GM21717 (cell line): ENCODE results near the gene IRF8.
"Not testable (repeated sequence)": the region's sequence is repeated elsewhere in the genome, so short reads cannot be mapped to it uniquely, and the experiment has no call there.

Source experiments
- ATAC-seq: cut with Tn5 transposase; IDR thresholded peaks from one replicate; pipeline ENCODE4 v1.9.1; 2021; ENCODE audit warnings: mild to moderate bottlenecking, moderate library complexity; ENCODE audit not compliant: unreplicated experiment

The IRF8 gene, protein sequence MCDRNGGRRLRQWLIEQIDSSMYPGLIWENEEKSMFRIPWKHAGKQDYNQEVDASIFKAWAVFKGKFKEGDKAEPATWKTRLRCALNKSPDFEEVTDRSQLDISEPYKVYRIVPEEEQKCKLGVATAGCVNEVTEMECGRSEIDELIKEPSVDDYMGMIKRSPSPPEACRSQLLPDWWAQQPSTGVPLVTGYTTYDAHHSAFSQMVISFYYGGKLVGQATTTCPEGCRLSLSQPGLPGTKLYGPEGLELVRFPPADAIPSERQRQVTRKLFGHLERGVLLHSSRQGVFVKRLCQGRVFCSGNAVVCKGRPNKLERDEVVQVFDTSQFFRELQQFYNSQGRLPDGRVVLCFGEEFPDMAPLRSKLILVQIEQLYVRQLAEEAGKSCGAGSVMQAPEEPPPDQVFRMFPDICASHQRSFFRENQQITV

DNA sequence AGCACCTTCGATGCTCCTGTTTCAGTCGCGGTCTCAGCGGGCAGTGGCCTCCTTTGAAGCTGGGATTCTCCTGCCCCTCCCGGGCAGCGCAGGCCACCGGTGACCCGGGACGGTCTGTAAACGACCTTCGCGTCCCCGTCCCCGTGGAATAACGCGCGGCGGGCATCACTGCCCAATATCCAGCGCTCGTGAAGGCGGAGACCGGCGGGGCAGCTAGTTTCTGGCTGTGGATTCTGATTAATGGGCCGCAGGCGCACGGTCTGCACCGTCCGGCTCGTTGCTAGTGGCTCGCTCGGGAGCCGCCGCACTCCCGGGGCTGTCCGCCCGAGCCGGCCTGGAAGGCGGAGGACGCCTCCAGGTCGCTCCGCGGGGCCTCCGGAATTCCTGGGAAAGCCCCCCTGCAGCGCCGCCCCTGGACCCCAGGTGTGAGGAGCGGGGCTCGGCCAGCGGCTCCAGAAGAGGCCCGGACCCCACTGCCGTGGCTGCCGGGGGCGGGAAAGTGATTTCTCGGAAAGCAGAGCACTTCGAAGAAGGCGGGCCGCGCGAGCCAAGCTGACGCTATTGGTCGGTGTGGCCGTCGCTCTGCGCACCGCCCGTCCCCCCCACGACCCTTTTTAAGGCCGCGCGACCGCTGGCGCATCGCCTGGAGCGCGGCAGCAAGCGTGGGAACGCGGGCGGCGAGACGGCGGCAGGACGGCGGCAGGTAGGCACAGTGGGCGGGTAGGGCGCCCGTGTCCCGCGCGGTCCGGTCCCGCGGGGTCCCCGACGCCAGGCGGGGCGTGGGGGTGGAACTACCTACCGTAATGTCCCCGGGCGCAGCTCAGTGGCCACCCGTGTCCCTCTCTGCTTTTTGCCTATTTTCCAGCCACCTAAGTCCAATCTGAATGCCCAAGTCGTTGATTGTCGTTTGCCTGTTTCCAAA lies at the start of gene IRF8:
Gene IRF8, plus strand, starts transcription at position 642 of the 922 bp plus-strand sequence. CDS start 3,854 bp downstream, outside the sequence.
- peak; percentile 38 for ATAC-seq

DNA sequence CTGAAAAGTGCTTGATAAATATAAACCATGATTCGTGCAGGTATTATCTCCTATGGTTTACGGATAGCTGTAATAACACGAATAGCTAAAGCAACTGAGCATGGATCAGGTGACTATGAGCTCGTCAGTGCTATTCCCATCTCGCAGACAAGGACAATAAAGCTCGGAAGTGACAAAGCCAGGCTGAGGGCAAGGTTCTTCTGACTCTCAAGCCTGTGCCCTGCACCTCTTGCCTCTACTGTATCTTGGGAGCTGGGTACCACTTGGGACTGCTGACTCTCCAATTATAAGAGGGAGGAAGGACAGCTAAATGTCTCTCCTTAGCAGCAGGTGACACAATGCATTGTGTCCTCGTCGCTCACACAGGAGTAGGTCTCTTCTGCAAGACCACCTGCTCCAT lies 49.6 kb upstream of the IRF8 start:
- ATAC-seq: no peak

DNA sequence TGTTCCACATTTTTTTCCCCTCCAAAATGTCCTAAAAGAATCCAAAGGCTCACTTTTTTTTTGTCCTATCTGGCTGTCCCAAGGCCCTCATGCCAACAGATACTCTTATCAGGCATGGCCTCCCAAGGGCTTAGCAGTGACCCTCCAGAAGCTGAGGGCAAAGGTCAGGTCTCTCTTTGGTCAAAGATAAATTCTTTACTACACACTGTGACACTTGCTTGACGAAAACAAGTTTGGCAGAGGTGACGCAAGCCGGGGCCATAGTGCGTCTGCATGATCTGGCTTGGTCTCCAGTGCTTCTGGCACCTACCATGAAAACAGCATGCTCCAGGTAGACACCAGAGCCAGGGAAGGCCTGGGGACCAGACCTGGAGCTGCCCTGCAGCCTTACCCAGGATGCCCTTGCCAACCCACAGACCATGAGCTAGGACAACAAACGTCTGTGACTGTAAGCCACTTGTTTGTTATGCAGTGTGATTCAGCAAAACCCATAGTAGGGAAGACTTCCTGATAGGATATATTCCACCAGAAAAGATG lies 48.5 kb upstream of the IRF8 start:
- no peak for ATAC-seq

DNA sequence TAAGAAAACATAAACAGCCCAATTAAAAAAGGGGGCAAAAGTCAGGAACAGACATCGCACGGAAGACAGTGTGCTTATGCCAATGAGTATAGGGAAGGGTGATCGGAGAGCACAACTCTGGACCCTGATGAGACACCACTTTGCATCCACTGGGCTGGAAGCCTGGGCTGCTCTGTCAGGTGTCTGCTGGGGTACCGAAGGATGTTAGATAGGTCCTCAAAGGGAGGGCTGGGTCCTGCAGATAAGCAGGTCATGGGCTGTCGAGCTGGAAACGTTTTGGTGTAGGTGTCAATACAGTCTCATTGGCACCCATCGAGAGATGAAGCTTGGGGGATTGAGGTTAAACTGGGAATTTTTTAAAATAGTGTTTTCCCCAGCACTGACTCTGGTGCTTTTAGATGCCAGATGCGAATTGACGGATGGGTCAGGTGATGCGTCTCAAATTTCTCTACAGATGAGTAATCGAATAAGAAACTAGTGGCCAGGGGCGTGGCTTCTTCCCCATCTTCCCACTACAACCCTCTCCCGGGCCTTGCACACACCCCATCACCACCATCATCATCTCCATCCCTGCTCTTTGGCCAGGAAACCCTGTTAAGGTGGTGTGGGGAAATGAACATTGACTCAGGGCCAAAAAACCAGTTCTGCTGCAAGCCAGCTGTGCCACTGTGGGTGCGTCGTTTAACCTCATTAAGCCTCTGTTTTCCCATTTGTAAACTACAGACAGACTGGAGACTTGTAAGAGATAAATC lies 47.8 kb upstream of the IRF8 start:
- no peak for ATAC-seq

DNA sequence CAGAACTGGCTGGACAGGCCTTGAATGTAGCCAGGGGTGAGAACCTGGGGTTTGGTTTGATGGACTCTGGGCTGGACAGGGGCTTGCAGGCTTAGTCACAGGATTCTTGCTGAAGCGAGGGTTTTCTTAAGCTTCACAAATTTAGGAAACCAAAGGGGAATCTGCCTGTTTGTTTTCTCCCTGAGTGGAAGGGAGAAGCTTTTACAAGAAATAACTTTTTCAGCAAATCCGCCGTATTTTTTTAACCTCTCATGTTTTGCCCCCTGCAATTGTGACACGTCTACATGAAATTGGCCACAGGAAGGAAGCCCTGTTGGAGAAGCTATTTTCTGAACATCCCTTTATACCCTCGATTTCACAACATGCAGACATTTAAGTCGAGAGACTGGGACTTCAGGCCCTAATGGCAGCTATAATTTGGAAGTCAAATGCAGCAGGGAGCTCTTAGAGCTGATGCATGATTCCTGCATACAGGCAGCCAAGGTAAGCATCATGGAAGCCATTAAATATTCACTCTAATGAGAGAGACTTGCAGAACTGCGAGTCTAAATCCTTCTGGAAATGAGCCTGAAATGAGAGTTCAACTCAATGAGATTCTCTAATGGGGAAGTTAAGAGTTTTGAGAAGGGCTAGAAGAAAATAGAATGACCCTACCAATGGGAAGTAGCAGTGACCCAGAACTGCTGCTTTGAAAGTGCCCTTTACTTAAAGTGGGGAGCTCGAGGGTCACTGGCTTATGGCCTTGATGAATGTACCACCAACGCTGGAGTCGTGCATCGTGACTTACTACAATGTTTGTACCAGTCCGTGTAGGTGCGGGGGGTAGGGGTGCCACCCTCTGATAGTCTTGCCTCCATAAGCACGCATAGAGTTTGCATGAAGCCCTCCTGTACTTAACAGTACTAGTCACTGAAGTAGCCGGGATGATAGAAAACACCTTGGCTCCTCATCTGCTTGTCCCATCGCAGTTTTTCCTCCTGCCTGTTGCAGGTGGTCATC lies 45.1 kb upstream of the IRF8 start:
- no peak for ATAC-seq

DNA sequence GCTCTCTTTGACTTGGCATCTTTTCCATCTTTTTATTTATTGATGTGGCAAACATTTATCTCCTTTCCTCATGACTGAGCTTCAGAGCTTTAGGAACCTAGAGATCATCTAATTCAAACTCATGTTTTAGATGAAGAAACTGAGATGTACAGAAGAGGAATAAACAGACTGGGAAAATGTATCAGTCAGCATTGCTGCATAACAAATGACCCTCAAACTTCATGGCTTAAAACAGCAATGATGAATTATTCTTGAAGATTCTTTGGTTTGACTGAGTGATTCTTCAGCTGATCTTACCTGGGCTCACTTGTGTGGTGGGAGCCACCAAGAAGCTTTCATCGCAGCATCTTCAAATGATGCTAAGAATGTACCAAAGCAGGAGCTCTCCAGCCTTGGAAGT lies 44.0 kb upstream of the IRF8 start:
- no peak for ATAC-seq

DNA sequence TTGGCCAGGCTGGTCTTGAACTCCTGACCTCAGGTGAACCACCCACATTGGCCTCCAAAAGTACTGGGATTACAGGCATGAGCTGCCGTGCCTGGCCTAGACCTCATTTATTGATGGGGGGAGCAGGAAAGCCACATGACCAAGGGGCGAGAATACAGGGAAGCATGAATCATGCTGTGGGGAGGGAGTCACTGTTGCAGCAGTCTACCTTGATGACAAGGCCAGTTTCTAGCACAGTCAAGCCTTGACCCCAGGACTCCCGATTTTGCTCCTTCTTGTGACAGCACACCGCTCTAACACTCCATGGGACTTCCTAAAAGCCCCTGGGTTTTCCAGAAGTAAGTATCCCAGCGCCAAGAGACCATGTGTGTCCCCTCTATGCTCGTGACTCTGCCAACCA lies 42.9 kb upstream of the IRF8 start:
- no peak for ATAC-seq

DNA sequence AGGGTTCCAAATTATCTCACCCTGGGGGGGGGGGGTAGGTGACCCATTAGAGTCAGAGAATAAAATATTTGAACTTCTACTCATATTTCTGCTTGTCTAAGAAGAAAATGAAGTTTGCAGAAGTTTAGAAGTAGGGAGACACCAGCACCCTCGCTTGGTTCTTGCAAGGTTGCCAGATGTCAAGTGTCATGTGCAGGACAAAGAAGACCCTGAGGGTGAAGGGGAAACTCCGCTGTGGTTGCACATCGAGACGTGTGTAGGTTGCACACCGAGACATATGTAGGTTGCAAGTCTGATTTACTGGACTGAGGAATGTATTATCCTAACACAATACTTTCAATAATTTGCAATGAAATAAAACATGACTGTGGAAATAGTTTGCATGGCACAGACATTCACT lies 42.4 kb upstream of the IRF8 start:
- ATAC-seq: no peak

DNA sequence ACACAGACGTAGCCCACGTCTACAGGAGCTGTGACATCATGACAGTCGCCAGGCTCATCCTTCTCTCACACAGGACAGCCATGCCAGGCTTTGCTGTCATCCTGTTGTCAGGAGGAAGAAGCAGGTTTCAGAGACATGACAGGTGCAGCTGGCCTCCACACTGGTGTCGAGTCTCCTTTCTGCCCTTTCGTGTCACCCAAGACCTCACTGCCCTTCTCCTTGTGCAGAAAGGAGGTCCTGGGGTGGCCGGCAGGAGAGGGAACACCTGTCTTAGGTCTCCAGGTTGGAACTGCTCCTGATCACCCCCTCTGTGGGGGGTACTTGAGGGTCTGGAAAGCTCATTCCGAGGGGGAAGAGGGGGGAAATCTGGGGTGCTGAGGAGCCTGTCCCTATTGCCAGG lies 41.6 kb upstream of the IRF8 start:
- no peak for ATAC-seq

DNA sequence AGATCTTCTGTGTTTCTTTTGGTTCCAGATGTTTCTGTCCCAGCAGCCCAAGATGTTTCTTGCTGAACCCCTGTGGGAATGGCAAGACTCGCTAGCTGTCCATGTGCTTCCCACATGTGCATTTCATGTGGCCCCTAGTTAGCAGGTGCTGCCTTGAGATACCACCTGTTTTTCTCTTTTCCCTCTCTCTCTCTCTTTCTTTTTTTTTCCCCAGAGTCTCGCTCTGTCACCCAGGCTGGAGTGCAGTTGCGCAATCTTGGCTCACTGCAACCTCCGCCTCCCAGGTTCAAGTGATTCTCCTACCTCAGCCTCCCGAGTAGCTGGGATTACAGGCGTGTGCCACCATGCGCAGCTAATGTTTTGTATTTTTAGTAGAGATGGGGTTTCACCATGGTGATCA lies 40.4 kb upstream of the IRF8 start:
- ATAC-seq: not testable (repeated sequence)

DNA sequence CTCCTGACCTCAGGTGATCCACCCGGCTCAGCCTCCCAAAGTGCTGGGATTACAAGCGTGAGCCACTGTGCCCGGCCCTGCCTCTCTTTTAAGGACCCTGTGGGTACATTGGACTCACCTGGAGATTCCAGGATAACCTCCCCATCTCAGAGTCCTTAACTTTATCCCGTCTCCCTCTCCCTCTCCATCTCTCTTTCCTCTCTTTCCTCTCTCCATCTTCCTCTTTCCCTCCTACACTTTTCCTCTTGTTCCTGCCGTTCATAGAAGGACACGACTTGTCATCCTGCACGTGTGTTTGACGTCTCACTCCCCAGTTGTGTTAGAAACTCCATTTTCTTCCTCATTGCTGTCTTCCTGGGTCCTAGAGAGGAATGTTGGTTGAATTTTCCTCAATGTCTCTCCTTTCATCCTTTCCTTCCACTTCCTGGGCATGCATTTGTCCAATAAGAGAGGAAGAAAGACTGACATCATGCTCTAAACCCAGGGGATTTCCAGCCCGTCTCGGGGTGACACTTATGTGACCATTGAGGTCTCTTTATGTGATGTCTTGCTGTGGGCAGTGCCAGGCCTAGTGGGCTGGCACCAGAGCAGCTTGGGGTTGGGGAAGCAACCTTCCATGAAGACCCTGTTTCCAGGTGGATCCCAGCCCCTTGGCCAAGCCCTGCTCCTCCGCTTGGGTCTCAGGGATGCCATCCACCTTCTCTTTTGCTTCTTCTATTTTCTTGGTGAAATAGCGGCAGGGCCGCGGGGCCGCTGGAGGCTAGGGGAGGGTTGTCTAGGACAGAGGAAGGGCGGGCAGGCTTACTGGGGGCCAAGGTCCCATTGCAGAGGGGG lies 39.8 kb upstream of the IRF8 start:
- no peak for ATAC-seq

DNA sequence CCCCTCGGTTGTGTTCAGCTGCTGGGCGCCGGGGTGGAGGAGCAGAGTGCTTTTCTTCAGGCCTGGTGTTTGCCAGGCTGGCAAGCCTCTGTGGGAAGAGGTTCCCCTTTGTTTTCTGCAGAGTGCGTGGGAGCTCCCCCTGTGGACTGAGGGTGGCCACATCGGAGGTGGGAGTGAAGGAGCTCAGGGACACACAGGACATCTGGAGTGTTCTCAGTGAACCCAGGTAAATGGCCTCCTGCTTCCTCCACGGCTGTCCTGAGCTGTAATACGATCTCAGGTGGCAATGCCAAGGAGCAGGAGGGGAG lies 39.2 kb upstream of the IRF8 start:
- no peak for ATAC-seq

DNA sequence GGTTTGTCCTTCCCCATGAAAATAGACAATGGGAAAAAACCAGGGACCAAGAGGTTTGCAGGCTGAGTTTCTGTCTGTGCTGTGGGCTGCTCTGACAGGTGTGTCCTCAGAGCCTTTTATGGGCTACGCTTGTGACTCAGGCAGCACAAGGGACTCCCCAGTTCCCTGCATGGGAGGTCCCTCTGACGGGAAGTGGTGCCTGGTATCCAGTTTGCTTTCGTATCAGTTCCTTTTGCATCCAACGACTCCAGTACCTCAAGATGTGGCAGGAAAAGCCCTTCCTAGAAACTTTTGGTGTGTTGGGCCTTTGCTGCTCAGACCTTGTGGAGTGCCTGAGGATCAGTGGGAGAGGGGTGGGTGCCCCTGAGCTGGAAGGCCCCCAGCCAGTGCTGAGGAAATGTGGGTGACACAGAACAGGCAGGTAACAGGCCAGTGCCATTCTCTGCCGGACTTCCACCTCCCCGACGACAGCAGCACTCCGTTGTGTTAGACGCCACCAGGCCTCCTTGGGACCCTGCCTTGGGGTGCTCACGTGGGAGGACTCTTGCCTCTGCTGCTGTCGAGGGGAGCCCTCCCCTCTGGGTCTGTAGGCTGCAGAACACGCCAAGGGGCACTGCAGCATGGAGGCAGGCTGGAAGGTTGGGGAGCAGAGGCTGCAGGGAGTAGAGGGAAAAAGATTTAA lies 38.4 kb upstream of the IRF8 start:
- ATAC-seq: peak; percentile 63

DNA sequence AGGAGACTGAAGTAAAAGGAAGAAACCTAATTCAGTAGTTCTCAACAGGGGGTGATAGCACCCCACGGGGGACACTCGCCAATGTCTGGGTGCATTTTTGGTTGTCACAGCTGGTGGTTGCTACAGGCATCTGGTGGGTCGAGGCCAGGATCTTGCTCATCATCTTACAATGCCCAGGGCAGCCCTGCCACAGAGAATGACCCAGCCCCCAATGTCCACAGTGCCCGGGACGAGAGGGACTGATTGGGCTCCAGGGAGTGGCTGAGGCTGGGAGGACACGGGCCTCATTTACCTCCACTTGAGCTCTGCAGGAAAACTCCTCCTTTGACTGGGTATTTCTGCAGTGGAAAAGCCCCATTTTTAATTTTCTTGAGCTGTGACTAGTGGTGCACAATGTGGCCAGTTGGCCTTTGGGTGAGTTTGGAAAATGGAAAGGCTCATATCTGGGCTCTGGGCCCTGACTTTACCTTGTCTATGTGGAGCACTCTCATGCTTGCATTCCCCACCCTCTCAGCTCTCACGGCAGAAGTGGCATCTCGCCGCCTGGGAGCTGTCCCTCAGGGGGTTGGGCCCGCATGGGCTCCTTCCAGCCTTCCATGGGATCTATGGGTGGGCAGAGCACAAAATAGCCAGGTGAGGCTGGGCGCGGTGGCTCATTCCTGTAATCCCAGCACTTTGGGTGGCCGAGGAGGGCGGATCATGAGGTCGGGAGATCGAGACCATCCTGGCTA lies 37.7 kb upstream of the IRF8 start:
- ATAC-seq: no peak

DNA sequence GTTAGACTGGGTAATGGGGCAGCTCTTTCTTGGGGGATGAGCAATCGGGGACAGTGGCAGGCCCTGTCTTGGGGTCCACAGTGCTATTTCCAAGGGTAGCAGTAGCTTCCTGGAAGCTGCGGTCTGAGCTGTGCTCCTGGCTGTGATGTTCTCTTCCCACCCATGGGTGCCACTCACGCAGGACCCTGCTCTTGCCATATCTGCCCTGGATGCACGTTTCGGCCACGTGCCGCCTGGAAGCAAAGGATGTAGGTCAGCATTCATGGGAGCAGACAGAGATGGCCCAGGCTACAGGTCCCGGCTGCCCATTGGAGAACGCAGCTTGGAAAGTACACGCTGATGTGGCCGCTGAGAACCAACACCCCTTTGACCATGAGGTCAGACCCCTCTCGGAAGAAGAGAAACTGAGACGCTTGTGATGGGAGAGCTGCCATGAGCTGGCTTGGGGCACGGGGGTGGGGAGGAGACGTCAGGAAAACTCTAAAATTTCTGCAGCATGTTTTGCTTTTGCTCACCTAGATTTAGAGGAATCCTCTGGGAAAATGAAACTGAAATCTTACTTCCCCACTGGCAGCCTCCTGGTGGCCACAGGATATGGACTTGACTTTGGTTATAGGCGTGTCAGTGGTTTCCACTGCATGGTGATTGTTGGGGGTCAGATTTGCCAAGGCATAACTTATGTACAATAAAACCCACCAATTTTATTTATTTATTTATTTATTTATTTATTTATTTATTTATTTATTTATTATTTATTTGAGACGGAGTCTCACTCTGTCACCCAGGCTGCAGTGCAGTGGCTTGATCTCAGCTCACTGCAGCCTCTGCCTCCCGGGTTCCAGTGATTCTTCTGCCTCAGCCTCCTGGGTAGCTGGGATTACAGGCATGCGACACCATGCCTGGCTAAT lies 36.2 kb upstream of the IRF8 start:
- ATAC-seq: no peak

DNA sequence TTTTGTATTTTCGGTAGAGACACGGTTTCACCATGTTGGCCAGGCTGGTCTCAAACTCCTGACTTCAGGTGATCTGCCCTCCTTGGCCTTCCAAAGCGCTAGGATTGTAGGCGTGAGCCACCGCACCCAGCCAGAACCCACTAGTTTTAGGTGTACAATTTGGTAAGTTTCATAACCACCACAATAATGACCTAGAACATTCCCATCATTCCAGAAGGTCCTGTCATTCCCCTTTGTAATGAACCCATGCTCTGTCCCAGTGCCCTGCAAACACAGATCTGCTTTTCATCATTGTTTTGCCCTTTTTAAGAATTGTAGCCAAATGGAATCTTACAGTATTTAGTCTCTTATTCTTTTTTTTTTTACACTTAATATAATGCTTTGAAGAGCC lies 35.6 kb upstream of the IRF8 start:
- no peak for ATAC-seq

DNA sequence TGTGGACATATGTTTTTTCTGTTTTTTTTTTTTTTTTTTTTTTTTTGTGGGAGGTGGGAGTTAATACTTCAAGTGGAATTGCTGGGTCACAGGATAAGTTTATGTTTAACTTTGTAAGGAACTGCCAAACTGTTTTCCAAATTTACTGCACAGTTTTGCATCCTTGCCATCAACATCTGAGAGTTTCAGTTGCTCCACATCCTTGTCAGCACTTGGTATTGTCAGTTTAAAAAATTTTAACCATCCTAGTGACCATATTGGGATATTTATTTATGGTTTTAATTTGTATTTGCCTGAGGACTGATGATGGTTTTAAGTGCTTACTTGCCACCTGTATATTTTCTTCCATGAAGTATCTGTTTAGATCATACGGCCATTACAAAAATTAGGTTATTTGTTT lies 34.0 kb upstream of the IRF8 start:
- no peak for ATAC-seq
